ENCODE data around the gene TEPSIN.

GRCh38 chr17:81243333-81243664, 4.4 kb upstream of the TEPSIN start:
- no peak for TF ChIP-seq CTCF (IDR thresholded peaks at IDR 0.05; ENCODE audit: low read length)
- no peak for TF ChIP-seq EZH2phosphoT487 (IDR thresholded peaks at IDR 0.05; ENCODE audit: low read length)
